CD4-positive, alpha-beta T cell treated with Interferon alpha-2 for 1 hour (primary cell): ENCODE results near the gene SIK3.
"Not testable (repeated sequence)": the region's sequence is repeated elsewhere in the genome, so short reads cannot be mapped to it uniquely, and the experiment has no call there.

Experiments
- DNase-seq, 2 donors: peaks; one replicate each; pipeline ENCODE4 v3.0.0-alpha.2; 2020 to 2022

SIK3 gene

DNA sequence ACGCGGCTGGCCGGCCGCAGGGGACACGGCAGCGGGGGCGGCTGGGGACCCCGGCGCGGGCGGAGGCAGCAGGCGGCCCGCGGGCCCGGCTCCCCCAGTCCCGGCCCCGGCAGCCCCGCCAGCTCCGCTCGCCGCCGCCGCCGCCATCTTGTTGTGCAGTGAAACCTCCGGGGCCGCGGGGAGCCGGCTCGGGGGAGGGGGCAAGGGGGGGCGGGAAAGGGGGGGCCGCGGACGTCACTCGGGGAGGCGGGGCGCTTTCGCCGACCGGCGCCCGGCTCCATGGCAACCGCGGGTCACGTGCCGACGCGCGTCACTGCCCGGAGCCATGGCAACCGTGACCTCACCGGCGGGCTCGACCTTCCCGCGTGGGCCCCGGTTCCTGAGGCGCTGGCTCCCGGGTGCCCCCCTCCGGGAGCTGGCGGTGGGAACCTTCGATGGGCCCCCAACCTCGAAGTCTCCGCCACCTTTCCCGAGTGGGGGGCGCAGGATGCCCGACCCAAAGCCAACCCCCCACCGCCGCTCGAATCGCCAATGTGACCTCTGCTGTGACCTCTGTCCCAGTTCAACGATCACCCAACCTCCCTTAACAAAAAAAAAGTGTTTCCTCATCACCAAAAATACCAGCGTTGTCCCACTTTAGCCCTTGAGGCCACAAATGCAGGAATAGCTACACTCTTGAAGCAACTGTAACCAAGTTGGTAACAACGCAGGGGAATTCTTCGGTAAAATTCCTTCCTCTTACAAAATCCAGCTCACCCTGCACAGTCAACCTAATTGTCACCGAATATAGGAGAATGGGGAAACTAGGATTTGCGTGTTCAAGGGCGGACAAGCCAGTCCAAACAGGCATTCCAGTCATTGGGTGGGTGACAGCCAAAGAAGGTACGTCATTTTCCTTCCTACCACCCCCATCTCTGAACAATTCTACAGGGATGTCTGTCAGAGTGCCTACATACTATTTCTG is at the start of gene SIK3:
Gene SIK3 (minus strand): TSS at position 160 of the 964 bp plus-strand sequence. CDS start 13 bp downstream, at position 147.
- DNase-seq, result peak; percentile 95 to 96

DNA sequence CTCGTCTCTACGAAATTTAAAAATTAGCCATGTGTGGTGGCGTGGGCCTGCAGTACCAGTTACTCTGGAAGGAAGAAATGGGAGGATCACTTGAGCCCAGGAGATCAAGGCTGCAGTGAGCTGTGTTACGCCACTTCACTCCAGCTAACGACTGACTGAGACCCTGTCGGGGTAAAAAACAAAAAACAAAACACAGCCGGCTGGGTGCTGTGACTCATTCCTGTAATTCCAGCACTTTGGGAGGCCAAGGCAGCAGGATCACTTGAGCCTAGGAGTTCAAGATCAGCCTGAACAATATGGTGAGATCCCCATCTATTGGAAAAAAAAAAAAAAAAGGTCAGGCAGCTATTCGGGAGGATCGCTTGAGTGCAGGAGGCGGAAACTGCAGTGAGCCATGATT is 48.3 kb upstream of the SIK3 start:
- DNase-seq, result no peak

DNA sequence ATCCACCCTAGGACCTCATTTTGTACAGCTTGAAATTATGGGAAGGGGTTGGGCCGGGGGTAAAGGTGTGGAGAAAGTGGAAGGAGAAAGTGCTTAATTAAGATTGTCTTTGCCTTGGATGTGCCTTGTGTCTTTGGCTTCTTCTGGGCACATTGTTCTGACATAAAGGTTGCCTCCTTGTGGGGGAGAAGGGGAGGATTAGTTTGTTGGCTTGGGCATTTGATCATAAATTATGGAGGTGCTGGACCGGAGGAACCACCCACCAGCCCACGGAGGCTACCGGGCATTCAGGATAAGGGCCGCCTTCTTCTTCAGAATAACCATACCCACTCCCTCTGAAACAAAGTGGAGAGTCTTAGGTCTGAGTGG is 47.1 kb upstream of the SIK3 start:
- peak; percentile 1 to 39 for DNase-seq

DNA sequence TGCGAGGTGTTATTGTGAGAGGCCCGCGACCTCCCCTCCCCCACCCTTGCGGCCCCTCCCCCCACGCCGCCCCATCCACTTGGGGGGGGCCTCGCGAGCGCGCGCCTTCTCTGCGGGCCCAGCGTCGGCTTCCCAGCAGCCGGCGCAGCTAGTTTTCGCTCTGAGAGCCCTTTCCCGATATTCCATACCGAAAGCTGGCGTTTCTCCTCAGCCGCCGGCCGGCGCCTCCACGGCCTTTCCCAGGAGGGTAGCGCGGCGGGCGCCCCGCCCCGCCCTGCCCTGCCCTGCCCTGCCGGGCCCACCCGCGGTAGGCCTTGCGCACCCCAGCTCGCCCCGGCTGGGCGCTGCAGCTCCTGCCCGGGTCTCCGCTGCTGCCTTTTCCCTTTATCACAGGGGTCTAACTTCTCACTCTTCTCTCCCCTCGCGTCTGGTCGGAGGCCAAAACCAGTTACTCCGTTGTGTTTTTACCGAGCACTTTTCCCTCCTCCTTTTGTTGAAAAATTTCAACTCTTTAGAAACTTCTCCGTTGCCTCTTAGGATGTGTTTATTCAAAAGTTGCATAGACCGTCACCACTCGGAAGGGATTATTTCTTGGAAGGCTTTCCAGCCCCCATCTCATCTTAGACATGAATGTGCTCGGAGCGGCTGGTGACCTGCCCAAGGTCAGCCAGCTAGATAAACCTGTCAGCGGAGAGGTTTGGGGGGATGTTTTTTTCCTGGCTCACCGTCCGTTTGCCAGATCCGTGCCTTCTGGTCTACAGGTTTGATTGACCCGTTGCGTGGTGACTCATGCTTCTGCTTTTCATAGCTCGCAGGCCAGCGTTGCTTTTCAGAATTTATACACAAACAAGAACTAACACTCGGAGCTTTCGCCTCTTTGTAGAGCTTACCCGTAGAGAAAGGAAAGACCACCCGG is 46.5 kb upstream of the SIK3 start:
- DNase-seq, result peak; percentile 23 to 37

DNA sequence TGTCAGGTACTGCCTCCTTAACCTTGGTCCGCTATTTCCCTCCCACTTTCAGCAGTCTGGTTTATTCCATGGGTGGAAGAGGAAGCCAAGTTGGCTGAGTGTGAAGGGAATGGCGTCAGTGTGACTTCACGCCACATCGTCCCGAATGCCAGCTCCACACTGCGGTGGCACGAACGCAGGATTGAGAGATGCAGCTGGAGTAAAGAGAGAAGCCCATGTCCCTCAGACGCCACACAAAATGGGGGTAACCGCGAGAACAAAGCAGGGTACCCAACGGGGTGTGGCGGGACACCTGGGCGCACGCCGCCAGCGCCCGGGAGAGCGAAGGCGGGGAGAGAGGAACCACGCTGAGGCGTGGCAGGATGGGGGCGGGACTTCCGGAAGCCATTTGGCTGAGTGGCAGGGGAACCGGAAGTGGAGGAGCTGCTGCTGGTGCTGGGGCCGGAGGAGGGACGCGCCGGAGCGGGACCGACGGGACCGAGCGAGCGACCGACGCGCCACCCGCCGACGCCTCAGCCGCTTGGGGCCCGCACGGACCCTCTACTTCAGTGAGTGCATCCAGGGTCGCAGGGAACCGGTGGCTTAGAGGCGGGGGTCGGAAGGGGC is 45.7 kb upstream of the SIK3 start, which contains the start of gene PAFAH1B2:
Gene PAFAH1B2 (plus strand): TSS at position 417 of the 606 bp plus-strand sequence. CDS start 8,161 bp downstream, outside the sequence.
- peak; percentile 95 for DNase-seq

DNA sequence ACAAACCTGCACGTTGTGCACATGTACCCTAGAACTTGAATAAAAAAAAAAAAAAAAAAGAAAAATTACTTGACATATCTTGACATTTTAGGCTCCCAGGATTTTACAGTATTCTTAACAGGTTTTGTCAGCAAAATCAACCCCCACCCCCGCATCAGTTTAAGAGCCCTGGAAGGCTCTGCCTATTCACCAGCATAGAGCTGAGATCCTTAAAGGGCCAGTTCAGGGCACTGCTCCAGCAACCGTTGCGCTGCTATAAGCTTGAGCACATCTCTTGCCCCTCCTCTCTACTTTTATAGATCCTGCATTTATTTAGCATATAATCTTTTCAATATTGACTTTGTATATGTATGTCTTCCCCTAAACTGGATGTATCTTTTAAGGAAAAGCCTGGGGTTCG is 45.2 kb upstream of the SIK3 start:
- peak; percentile 9 to 27 for DNase-seq

DNA sequence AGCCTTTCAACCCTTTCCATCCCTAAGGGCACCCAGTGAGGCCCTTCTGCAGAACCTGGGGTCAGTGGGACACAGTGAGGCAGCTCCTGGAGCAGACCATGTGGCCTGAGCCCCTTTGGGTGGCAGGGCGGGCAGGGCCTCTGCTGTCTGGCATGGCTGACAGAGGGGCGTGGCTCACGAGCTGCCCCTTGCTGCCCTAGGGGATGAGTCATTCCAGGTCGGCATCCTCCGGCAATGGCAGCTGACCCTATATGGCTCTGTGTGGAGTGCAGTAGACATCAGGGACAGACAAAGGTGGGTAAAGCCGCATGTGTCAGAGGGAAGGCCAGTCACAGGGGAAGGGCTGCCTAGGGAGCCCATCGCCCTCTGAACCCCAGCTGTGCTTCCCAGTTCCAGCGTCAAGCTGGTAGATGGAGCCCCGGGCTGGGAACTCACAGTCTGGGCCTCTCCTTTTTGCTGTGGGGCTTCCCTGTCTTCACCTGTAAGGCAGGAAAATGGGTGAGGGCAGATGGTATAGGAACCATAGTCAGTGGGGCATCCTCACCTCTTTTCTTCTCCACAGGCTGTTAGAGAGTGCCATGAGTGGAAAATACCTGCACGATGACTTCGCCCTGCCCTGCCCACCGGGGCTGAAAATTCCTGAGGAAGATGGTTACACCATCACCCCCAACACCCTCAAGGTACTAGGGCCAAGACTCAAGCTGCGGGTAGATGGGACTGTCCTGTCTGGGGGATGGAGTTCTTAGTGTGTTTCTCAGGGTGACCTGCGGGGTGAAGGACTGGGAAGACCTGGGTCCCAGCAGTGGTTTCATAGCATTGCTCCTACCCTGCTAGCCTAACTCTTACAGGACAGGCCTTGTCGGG is 39.2 kb upstream of the SIK3 start:
- DNase-seq, result not testable (repeated sequence)

DNA sequence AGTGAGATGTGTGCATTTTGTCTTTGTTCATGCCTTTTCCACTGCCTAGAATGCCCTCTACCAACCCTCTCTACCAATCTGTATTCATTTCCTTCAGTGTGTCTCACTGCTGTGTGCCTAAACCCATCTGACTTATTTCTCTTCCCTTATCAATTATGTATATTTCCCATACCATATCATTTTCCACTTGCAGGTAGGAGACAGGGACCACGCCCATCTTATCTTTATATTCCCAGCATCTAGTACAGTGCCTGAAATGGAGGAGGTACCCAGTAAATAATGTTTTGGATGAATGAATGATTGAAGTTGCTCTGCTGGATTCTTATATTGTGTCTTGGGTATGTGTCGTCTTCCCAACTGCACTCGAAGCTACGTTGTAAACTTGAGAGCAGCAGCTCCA is 36.8 kb upstream of the SIK3 start:
- DNase-seq, result not testable (repeated sequence)

DNA sequence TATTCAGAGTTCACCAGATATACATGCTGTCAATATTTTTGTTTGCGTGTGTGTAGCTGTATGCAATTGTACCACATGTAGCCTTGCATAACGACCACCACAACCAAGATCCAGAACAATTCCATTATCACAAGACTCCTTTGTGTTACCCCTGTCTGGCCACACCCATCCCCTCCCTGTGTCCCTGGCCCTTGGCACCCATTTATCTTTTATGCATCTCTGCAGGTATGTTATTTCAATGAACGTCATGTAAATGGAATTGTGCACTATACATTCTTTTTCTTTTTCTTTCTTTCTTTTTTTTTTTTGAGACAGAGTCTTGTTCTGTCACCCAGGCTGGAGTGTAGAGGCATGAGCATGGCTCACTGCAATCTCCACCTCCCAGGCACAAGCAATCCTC is 36.2 kb upstream of the SIK3 start:
- no peak for DNase-seq

DNA sequence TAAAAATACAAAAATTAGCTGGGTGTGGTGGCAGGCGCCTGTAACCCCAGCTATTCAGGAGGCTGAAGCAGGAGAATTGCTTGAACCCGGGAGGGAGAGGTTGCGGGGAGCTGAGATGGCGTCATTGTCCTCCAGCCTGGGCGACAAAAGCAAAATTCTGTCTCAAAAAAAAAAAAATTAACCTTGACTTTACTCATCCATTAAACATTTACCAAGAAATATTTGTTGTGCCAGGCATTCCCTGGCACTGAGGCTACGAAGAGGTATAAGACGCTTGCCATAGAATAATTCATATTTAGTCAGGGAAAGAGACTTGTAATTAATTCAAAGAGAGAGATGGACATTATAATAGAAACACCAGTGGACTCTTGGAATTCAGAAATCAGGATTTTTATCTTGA is 32.7 kb upstream of the SIK3 start:
- DNase-seq, result no peak

DNA sequence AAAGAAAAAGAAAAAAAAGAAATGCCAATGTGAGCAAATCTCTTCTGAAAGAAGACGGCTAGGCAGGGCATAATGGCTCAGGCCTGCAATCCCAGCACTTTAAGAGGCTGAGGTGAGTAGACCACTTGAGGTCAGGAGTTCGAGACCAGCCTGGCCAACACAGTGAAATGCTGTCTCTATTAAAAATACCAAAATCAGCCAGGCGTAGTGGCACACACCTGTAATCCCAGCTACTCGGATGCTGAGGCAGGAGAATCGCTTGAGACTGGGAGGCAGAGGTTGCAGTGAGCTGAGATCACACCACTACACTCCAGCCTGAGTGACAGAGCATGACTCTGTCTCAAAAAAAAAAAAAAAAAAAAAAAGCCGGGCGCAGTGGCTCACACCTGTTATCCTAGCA is 32.2 kb upstream of the SIK3 start:
- DNase-seq, result not testable (repeated sequence)

DNA sequence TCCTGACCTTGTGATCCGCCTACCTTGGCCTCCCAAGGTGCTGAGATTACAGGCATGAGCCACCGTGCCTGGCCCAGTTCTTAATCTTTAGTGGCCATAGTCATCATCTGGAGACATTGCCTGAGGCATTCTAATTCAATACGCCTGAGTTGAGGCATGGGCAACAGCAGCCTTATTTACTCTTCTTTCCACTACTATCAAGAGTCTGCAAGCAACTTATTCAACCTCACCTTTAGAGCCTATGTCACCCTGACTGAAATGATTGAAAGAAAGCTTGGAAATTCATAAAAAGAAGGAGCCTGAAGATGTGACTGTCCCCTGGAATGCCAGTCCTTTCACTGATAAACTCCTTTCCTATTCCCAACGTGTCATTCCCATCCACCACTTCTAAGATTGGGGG is 30.1 kb upstream of the SIK3 start:
- DNase-seq, result no peak

DNA sequence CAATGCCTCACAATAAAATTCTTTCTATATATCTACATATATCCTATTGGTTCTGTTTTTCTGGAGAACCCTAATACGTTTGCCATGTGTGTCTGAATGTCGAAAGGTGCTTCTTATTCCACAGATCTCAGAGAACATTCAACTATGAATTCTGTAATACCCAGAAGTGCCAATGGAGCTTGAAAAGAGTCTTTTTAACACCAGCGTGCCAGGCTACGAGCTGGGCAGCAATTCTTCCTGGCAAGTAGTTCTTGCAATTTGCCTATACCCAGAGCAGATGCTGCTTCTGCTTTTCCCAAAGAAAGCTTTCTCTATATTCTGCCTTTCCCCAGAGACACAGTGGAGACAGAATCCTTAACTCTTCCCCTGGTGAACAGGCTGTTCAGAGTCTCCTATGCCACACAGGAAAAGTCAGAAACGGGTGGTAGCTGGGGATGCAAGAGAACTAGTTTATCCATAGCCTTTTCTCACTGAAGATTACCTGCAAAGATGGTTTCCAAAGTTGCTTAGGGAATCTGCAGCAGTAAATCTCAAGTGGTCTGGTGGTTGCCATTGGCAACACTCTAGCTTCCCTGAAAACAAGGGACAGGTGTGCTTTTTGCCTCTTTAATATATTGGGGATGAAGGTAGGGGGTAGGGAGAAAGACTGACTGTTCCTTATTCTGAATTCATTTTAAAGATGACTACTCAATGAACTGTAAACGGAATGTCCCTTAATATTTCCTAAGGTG is 29.1 kb upstream of the SIK3 start:
- no peak for DNase-seq

DNA sequence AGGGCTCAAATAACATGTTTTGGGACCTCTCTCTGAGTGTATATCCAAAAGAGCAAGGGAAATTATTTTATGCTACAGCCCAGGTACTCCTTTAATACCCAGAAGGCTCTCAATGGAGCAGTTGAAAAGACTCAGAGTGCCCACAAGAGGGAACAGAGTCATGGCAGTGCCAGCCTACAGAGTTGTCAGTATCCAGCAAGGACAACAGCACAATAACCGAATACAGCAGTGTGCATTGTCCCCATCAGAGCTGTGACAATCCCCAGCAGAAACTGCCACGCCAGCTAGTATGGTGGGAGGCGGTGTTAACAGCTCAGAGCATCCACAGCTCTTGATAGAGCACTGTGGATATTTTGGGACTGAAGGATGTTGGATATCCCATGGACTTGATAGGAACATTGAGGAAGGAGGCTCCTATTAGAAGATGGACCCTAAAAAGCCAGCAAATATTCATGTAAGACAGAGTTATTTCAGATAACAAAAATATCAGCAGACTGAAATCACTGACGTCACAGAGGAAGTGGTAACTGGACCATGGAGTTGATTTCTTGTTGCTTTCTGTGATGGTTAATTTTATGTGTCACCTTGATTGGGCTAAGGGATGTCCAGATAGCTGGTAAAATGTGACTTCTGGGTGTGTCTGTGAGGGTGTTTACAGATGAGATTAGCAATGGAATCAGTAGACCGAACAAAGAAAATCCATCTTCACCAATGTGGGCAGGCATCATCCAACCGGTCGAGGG is 28.2 kb upstream of the SIK3 start:
- DNase-seq, result no peak

DNA sequence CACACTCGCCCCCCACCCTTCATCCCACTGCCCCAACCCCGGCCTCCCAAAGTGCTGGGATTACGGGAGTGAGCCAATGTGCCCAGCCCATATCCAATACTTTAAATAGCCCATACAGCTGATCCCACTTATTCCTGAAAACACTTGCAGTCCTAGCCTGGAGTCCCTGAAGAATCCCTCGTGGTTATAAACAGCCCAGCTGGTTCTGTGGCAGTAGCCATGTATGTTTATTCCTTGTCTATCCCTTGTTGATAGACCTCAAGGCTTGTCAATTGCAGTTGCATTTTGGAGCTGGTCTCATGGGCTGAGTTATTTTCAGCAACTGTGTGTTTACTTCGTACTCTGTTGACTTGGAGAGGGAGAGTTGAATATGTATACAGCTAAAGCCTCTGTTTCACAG is 24.3 kb upstream of the SIK3 start:
- no peak for DNase-seq

DNA sequence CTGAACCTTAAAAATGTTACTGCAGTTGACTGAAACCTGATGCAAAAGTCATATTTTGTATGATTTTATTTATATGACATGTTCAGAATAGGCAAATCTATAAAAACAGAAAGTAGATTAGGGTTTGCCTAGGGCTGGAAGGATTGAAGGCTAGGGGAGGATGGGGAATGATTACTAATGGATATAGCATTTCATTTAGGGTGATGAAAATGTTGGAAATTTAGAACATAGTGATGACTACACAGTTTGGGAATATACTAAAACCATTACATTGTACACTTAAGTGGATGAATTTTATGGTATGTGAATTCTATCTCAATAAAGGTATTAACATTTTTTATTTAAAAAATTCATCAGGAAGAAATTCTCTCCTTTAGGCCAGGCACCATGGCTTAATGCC is 22.9 kb upstream of the SIK3 start:
- no peak for DNase-seq

DNA sequence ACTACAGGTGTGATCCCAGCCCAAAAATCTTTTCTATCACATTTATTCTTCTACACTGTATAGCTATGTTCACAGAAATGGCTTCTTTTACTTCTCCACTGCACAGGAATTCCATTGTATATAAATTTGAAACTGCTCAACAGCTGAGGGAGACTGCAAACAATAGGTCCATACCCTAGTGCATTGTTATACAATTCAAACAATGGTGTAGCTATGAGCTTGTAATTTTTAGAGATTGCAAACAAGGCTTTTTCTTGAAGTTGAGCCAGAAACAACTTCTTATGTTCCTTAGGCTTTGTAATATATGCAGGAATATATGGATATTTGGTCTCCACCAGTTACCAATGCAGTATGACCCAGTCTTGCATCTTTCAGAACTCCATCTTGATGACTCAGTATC is 19.5 kb upstream of the SIK3 start:
- no peak for DNase-seq

DNA sequence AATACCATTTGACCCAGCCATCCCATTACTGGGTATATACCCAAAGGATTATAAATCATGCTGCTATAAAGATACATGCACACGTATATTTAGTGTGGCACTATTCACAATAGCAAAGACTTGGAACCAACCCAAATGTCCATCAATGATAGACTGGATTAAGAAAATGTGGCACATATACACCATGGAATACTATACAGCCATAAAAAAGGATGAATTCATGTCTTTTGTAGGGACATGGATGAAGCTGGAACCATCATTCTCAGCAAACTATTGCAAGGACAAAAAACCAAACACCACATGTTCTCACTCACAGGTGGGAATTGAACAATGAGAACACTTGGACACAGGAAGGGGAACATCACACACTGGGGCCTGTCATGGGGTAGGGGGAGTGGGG is 14.7 kb upstream of the SIK3 start:
- not testable (repeated sequence) for DNase-seq

DNA sequence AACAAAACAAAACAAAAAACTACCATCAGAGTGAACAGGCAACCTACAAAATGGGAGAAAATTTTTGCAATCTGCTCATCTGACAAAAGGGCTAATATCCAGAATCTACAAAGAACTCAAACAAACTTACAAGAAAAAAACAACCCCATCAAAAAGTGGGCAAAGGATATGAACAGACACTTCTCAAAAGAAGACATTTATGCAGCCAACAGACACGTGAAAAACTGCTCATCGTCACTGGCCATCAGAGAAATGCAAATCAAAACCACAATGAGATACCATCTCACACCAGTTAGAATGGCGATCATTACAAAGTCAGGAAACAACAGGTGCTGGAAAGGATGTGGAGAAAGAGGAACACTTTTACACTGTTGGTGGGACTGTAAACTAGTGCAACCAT is 14.3 kb upstream of the SIK3 start:
- not testable (repeated sequence) for DNase-seq

DNA sequence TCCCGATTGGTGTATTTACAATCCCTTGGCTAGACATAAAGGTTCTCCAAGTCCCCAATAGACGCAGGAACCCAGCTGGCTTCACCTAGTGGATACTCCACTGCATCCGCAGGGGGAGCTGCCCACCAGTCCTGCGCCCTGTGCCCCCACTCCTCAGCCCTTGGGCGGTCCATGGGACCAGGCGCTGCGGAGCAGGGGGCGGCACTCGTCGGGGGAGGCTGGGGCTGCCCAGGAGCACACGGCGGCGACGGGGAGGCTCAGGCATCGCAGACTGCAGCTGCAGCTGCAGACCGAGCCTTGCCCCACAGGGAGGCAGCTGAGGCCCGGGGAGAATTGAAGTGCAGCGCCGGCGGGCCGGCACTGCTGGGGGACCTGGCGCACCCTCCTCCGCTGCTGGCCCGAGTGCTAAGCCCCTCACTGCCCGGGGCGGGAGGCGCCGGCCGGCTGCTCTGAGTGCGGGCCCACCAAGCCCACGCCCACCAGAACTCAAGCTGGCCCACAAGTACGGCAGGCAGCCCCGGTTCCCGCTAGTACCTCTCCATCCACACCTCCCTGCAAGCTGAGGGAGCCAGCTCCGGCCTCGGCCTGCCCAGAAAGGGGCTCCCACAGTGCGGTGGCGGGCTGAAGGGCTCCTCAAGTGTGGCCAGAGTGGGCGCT is 12.2 kb upstream of the SIK3 start:
- DNase-seq, result no peak
